IMR-90 (cell line): ENCODE results near the gene GTPBP4. TPM values are rescaled to one million over a fixed set of nuclear protein-coding genes. Genes with fewer than 3 reads are reported as not detected.

Source experiments
- ATAC-seq: fragments of 200-7000 bp; cut with Tn5 transposase; 2 replicates; pipeline ENCODE4 v1.9.1; 2020; ENCODE audit warnings: low read depth, mild to moderate bottlenecking, moderate library complexity
- BruUV-seq: library from RNA; stranded (reverse); fragments of 400-500 nt; replicated peaks from 2 replicates; lab custom pipeline; 2021; lab: Mats Ljungman, UMichigan
- CTCF ChIA-PET: fragments of 300-600 bp; formaldehyde crosslinking; extraction: SDS; loops from one replicate; lab custom pipeline; 2021; ENCODE audit warnings: antibody characterized with exemption; lab: Yijun Ruan, JAX
- POLR2A ChIA-PET: fragments of 300-600 bp; sonication (Branson Sonifier 250); formaldehyde crosslinking; loops from one replicate; lab custom pipeline; 2022; ENCODE audit warnings: antibody characterized with exemption; ENCODE audit not compliant: unreplicated experiment; lab: Charles Lee
- DNase-seq: peaks from one replicate; pipeline ENCODE4 v3.0.0; 2013
- H2AFZ ChIP-seq: replicated peaks from 2 replicates; pipeline ENCODE3; 2013; ENCODE audit warnings: low read length, mild to moderate bottlenecking; ENCODE audit not compliant: poor library complexity
- H2AK5ac ChIP-seq: 2 replicates; pipeline ENCODE4 v1.6.1; 2013; ENCODE audit warnings: low read depth, low read length, inconsistent platforms
- H2AK9ac ChIP-seq: replicated peaks from 2 replicates; pipeline ENCODE3; 2013; ENCODE audit warnings: mild to moderate bottlenecking, low read depth, low read length, moderate library complexity; ENCODE audit not compliant: poor library complexity
- H2BK120ac ChIP-seq: 2 replicates; pipeline ENCODE4 v1.6.1; 2013; ENCODE audit warnings: low read depth, low read length, inconsistent platforms
- H2BK15ac ChIP-seq: 3 replicates; pipeline ENCODE4 v1.6.1; 2013; ENCODE audit warnings: low read depth, low read length, inconsistent platforms
- H2BK20ac ChIP-seq: 2 replicates; pipeline ENCODE4 v1.6.1; 2013; ENCODE audit warnings: low read depth, mild to moderate bottlenecking, inconsistent platforms, low read length, moderate library complexity
- H2BK5ac ChIP-seq: 2 replicates; pipeline ENCODE4 v1.6.1; 2013; ENCODE audit warnings: mild to moderate bottlenecking, low read depth, low read length, inconsistent platforms; ENCODE audit not compliant: poor library complexity, severe bottlenecking
- H3K14ac ChIP-seq: replicated peaks from 2 replicates; pipeline ENCODE4 v1.6.1; 2013; ENCODE audit warnings: low read depth, low read length, inconsistent platforms
- H3K18ac ChIP-seq: 2 replicates; pipeline ENCODE4 v1.6.1; 2013; ENCODE audit warnings: low read depth, low read length, control low read depth
- H3K23ac ChIP-seq: 2 replicates; pipeline ENCODE4 v1.6.1; 2013; ENCODE audit warnings: low read depth, low read length, inconsistent platforms
- H3K27ac ChIP-seq: 2 replicates; pipeline ENCODE4 v1.5.1; 2013; ENCODE audit warnings: mild to moderate bottlenecking, control low read depth, low read length; ENCODE audit not compliant: insufficient read depth
- H3K27me3 ChIP-seq: 2 replicates; pipeline ENCODE4 v1.6.1; 2013; ENCODE audit warnings: low read length; ENCODE audit not compliant: control insufficient read depth, insufficient read depth
- H3K36me3 ChIP-seq: 2 replicates; pipeline ENCODE4 v1.6.1; 2013; ENCODE audit warnings: low read length, mixed read lengths; ENCODE audit not compliant: control insufficient read depth, insufficient read depth
- H3K4ac ChIP-seq: 2 replicates; pipeline ENCODE4 v1.6.1; 2013; ENCODE audit warnings: low read depth, low read length, inconsistent platforms
- H3K4me1 ChIP-seq: 2 replicates; pipeline ENCODE4 v1.6.1; 2013; ENCODE audit warnings: low read length, mixed read lengths; ENCODE audit not compliant: control insufficient read depth, insufficient read depth
- H3K4me2 ChIP-seq: 2 replicates; pipeline ENCODE4 v1.6.1; 2013; ENCODE audit warnings: low read depth, mild to moderate bottlenecking, control low read depth, low read length, moderate library complexity
- H3K4me3 ChIP-seq: 2 replicates; pipeline ENCODE4 v1.5.1; 2013; ENCODE audit warnings: low read depth, mild to moderate bottlenecking, control low read depth, low read length, moderate library complexity; ENCODE audit not compliant: insufficient read depth
- H3K56ac ChIP-seq: 2 replicates; pipeline ENCODE4 v1.6.1; 2013; ENCODE audit warnings: low read length, inconsistent platforms; ENCODE audit not compliant: insufficient read depth; ENCODE audit errors: extremely low read depth
- H3K79me1 ChIP-seq, 2 experiments: 2 replicates each; pipeline ENCODE4 v1.6.1; 2013; ENCODE audit warnings: low read length in 2 of 2, inconsistent platforms in 1 of 2, low read depth in 1 of 2
- H3K9ac ChIP-seq: 2 replicates; pipeline ENCODE4 v1.6.1; 2013; ENCODE audit warnings: low read depth, low read length, control low read depth
- H3K9me1 ChIP-seq: 2 replicates; pipeline ENCODE4 v1.6.1; 2013; ENCODE audit warnings: low read length, inconsistent platforms; ENCODE audit not compliant: insufficient read depth
- H3K9me3 ChIP-seq: 2 replicates; pipeline ENCODE4 v1.6.1; 2013; ENCODE audit warnings: low read length; ENCODE audit not compliant: control insufficient read depth, insufficient read depth
- H4K20me1 ChIP-seq: 2 replicates; pipeline ENCODE4 v1.6.1; 2013; ENCODE audit warnings: low read length, inconsistent platforms; ENCODE audit not compliant: insufficient read depth
- H4K5ac ChIP-seq: 2 replicates; pipeline ENCODE4 v1.6.1; 2013; ENCODE audit warnings: mild to moderate bottlenecking, low read depth, low read length, control low read depth
- H4K8ac ChIP-seq, 2 experiments: 2 replicates each; pipeline ENCODE4 v1.6.1; 2013; ENCODE audit warnings: low read depth in 2 of 2, low read length in 2 of 2, control low read depth in 1 of 2, inconsistent platforms in 1 of 2
- H4K91ac ChIP-seq: 2 replicates; pipeline ENCODE4 v1.6.1; 2013; ENCODE audit warnings: low read depth, low read length, inconsistent platforms; ENCODE audit not compliant: insufficient read depth
- BHLHE40 ChIP-seq: fragments of 150-350 bp; IDR thresholded peaks from 2 replicates; pipeline ENCODE4 v1.6.1; 2016; ENCODE audit warnings: mild to moderate bottlenecking, low read depth, low read length
- CEBPB ChIP-seq: IDR thresholded peaks from 2 replicates; pipeline ENCODE4 v1.6.1; 2012; ENCODE audit warnings: low read depth, low read length, improper control_type of control experiment
- CHD1 ChIP-seq: IDR thresholded peaks from 2 replicates; pipeline ENCODE4 v1.6.1; 2012; ENCODE audit warnings: low read depth, low read length, improper control_type of control experiment
- FOS ChIP-seq: fragments of 150-350 bp; IDR thresholded peaks from 2 replicates; pipeline ENCODE4 v1.6.1; 2016; ENCODE audit warnings: low read depth, low read length
- MAFK ChIP-seq: IDR thresholded peaks from 2 replicates; pipeline ENCODE4 v1.6.1; 2012; ENCODE audit warnings: low read depth, low read length, improper control_type of control experiment
- MAZ ChIP-seq: IDR thresholded peaks from 2 replicates; pipeline ENCODE4 v1.6.1; 2012; ENCODE audit warnings: low read depth, mild to moderate bottlenecking, low read length, improper control_type of control experiment, moderate library complexity, borderline replicate concordance
- MXI1 ChIP-seq: IDR thresholded peaks from 2 replicates; pipeline ENCODE4 v1.6.1; 2012; ENCODE audit warnings: low read depth, mild to moderate bottlenecking, low read length, moderate library complexity, borderline replicate concordance
- NFE2L2 ChIP-seq: fragments of 150-350 bp; IDR thresholded peaks from 2 replicates; pipeline ENCODE4 v1.6.1; 2016; ENCODE audit warnings: low read depth, mild to moderate bottlenecking, low read length
- POLR2A ChIP-seq: IDR thresholded peaks from 2 replicates; pipeline ENCODE4 v1.6.1; 2012; ENCODE audit warnings: mild to moderate bottlenecking, low read depth, low read length
- RAD21 ChIP-seq: IDR thresholded peaks from 2 replicates; pipeline ENCODE4 v1.6.1; 2012; ENCODE audit warnings: low read length, improper control_type of control experiment
- RCOR1 ChIP-seq: IDR thresholded peaks from 2 replicates; pipeline ENCODE4 v1.6.1; 2012; ENCODE audit warnings: mild to moderate bottlenecking, low read length, improper control_type of control experiment; ENCODE audit not compliant: insufficient replicate concordance
- RFX5 ChIP-seq: IDR thresholded peaks from 2 replicates; pipeline ENCODE4 v1.8.0; 2012; ENCODE audit warnings: low read depth, mild to moderate bottlenecking, low read length, moderate library complexity
- SMC3 ChIP-seq: fragments of 150-350 bp; IDR thresholded peaks from 2 replicates; pipeline ENCODE4 v1.6.1; 2016; ENCODE audit warnings: low read depth, mild to moderate bottlenecking, antibody characterized with exemption, low read length, moderate library complexity
- WGBS, 2 experiments: methylation state at CpG; one replicate each; pipeline versions ENCODE4 v1.1.5 to v1.1.7; 2013; ENCODE audit warnings: missing lambda C conversion rate in 2 of 2; ENCODE audit not compliant: insufficient read length in 1 of 2; ENCODE audit errors: extremely low coverage in 2 of 2; 5-methylcytosine and 5-hydroxymethylcytosine counted together
- dilution Hi-C: fragments of 300-500 bp; cut with HindIII; formaldehyde crosslinking; loops from one replicate; pipeline ENCODE4 v1.14.3; 2018; ENCODE audit warnings: low sequenced_read_pairs; ENCODE audit not compliant: unreplicated experiment
- in situ Hi-C: fragments of 300-500 bp; cut with MboI; formaldehyde crosslinking; loops from 3 replicates; pipeline ENCODE4 v1.14.3; 2019; ENCODE audit warnings: low sequenced_read_pairs, inconsistent platforms, mixed read lengths
- intact Hi-C: fragments of 100-400 bp; cut with micrococcal nuclease; formaldehyde crosslinking; loops from 2 replicates; pipeline ENCODE4 v1.10.0; 2022
- polyA plus RNA-seq, 3 experiments: library from polyadenylated mRNA; depleted of rRNA; stranded (reverse); fragments of >200 nt; gene quantifications; 2 replicates each; pipeline ENCODE4 v1.2.3, GENCODE V29; 2012; ENCODE audit warnings: low replicate concordance in 1 of 3
- total RNA-seq: library from RNA; depleted of rRNA; stranded (reverse); fragments of >200 nt; gene quantifications from 2 replicates; pipeline ENCODE4 v1.2.3, GENCODE V29; 2012
- TF ChIP-seq, protein P1 (sequence below): fragments of 150-350 bp; IDR thresholded peaks from 2 replicates; pipeline ENCODE4 v1.6.1; 2017; ENCODE audit warnings: mild to moderate bottlenecking, antibody characterized with exemption, low read length, low read depth
- TF ChIP-seq, protein P2 (sequence below): fragments of 150-350 bp; IDR thresholded peaks from 2 replicates; pipeline ENCODE4 v1.6.1; 2016; ENCODE audit warnings: low read depth, mild to moderate bottlenecking, low read length, moderate library complexity, borderline replicate concordance
- TF ChIP-seq, protein P3 (sequence below): conservative IDR thresholded peaks from 2 replicates; pipeline ENCODE4 v1.5.1; 2012; ENCODE audit warnings: mild to moderate bottlenecking, low read depth, low read length, improper control_type of control experiment

GTPBP4 gene
- total and polyA plus RNA-seq, 2 of the 4 experiments (the other 2 are of a cell fraction): 46.2 to 48.6 TPM

DNA sequence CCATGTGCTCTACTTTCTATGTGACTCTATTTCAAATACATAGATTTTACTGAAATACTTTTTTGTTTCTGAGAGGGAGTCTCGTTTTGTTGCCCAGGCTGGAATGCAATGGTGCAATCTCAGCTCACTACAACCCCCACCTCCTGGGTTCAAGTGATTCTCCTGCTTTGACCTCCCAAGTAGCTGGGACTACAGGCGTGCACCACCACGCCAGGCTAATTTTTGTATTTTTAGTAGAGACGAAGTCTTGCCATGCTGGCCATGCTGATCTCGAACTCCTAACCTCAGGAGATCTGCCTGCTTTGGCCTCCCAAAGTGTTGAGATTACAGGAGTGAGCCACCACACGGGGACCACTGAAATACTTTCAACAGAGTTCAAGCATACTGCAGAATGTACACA, 57.2 kb downstream of the GTPBP4 start:
- H3K4me3 ChIP-seq: no peak overlapping the region
- H4K8ac ChIP-seq: no peak overlapping the region
- peaks cover 18 to 53% of the 10 kb centered on the region in 2 experiments for H3K79me1 ChIP-seq
- no peak overlapping the region for H4K5ac ChIP-seq
- intact Hi-C loops (no loop called here), dilution Hi-C loops (no loop called here), in situ Hi-C loops (no loop called here)
- H3K14ac ChIP-seq: no peak overlapping the region
- DNase-seq (no peak), ATAC-seq (no peak)
- no peak overlapping the region for H2AK9ac ChIP-seq
- H4K91ac ChIP-seq: no peak overlapping the region
- WGBS, 2 experiments: no CpG with 5 or more reads among the region's 6 CpGs
- H3K9me1 ChIP-seq: peaks cover 8% of the 10 kb centered on the region; the same call in 1 of the 2 replicates
- ChIA-PET POLR2A (no interaction called here), CTCF (no interaction called here)
- no peak overlapping the region for H3K27ac ChIP-seq
- H3K36me3 ChIP-seq: peaks cover 8% of the 10 kb centered on the region
- peaks cover 2% of the 10 kb centered on the region for H3K4me1 ChIP-seq
- no peak overlapping the region for H3K9ac ChIP-seq
- H2BK120ac ChIP-seq: no peak overlapping the region
- H2BK15ac ChIP-seq: no peak overlapping the region
- no peak overlapping the region for H3K4ac ChIP-seq
- BruUV-seq: no TSS peak
- H3K4me2 ChIP-seq: no peak overlapping the region
- no peaks in the 10 kb centered on the region for H3K9me3 ChIP-seq
- no peaks in the 10 kb centered on the region for H3K27me3 ChIP-seq
- no peak for TF ChIP-seq CEBPB
- TF ChIP-seq, protein P1, sequence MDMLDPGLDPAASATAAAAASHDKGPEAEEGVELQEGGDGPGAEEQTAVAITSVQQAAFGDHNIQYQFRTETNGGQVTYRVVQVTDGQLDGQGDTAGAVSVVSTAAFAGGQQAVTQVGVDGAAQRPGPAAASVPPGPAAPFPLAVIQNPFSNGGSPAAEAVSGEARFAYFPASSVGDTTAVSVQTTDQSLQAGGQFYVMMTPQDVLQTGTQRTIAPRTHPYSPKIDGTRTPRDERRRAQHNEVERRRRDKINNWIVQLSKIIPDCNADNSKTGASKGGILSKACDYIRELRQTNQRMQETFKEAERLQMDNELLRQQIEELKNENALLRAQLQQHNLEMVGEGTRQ: no peak
- no peak for TF ChIP-seq BHLHE40
- TF ChIP-seq FOS: no peak
- no peak for TF ChIP-seq MXI1
- TF ChIP-seq, protein P2, sequence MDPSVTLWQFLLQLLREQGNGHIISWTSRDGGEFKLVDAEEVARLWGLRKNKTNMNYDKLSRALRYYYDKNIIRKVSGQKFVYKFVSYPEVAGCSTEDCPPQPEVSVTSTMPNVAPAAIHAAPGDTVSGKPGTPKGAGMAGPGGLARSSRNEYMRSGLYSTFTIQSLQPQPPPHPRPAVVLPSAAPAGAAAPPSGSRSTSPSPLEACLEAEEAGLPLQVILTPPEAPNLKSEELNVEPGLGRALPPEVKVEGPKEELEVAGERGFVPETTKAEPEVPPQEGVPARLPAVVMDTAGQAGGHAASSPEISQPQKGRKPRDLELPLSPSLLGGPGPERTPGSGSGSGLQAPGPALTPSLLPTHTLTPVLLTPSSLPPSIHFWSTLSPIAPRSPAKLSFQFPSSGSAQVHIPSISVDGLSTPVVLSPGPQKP: no peak
- TF ChIP-seq RAD21: no peak
- no peak for TF ChIP-seq MAZ
- TF ChIP-seq, protein P3, sequence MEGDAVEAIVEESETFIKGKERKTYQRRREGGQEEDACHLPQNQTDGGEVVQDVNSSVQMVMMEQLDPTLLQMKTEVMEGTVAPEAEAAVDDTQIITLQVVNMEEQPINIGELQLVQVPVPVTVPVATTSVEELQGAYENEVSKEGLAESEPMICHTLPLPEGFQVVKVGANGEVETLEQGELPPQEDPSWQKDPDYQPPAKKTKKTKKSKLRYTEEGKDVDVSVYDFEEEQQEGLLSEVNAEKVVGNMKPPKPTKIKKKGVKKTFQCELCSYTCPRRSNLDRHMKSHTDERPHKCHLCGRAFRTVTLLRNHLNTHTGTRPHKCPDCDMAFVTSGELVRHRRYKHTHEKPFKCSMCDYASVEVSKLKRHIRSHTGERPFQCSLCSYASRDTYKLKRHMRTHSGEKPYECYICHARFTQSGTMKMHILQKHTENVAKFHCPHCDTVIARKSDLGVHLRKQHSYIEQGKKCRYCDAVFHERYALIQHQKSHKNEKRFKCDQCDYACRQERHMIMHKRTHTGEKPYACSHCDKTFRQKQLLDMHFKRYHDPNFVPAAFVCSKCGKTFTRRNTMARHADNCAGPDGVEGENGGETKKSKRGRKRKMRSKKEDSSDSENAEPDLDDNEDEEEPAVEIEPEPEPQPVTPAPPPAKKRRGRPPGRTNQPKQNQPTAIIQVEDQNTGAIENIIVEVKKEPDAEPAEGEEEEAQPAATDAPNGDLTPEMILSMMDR: no peak
- TF ChIP-seq RCOR1: no peak
- TF ChIP-seq POLR2A: no peak
- TF ChIP-seq SMC3: no peak
- no peak for TF ChIP-seq NFE2L2
- TF ChIP-seq CHD1: no peak
- no peak for TF ChIP-seq RFX5
- TF ChIP-seq MAFK: no peak
- H4K20me1 ChIP-seq: peaks cover 32% of the 10 kb centered on the region
- H3K56ac ChIP-seq: no peak overlapping the region
- no peak overlapping the region for H2AK5ac ChIP-seq
- H2BK20ac ChIP-seq: no peak overlapping the region
- no peak overlapping the region for H2BK5ac ChIP-seq
- H2AFZ ChIP-seq: no peak overlapping the region
- no peak overlapping the region for H3K23ac ChIP-seq
- no peak overlapping the region for H3K18ac ChIP-seq
